Calu3 (cell line): ENCODE data around the gene PNKD. TPM values are rescaled to one million over a fixed set of nuclear protein-coding genes. Genes with fewer than 3 reads are reported as not detected.

ENCODE experiments used
- BruUV-seq: library from RNA; stranded (reverse); fragments of 400-500 nt; replicated peaks from 2 replicates; lab custom pipeline; 2021; lab: Mats Ljungman, UMichigan
- CTCF ChIA-PET: fragments of 300-600 bp; sonication (Branson Sonifier 250); formaldehyde crosslinking; loops from one replicate; lab custom pipeline; 2022; ENCODE audit warnings: antibody characterized with exemption; lab: Charles Lee
- DNase-seq: peaks from one replicate; pipeline ENCODE4 v3.0.0; 2022
- H3K27ac Mint-ChIP-seq: one replicate; pipeline ENCODE4 v1.8.0; 2022; ENCODE audit warnings: mixed read lengths; ENCODE audit not compliant: unreplicated experiment
- H3K27me3 Mint-ChIP-seq: one replicate; pipeline ENCODE4 v1.8.0; 2022; ENCODE audit warnings: mixed read lengths; ENCODE audit not compliant: unreplicated experiment
- H3K36me3 Mint-ChIP-seq: one replicate; pipeline ENCODE4 v1.8.0; 2022; ENCODE audit warnings: mild to moderate bottlenecking, moderate library complexity, mixed read lengths; ENCODE audit not compliant: insufficient read depth, unreplicated experiment
- H3K4me1 Mint-ChIP-seq: one replicate; pipeline ENCODE4 v1.8.0; 2022; ENCODE audit warnings: mild to moderate bottlenecking, low read depth, mixed read lengths; ENCODE audit not compliant: unreplicated experiment
- H3K4me3 Mint-ChIP-seq: one replicate; pipeline ENCODE4 v1.8.0; 2022; ENCODE audit warnings: mild to moderate bottlenecking, low read depth, moderate library complexity, mixed read lengths; ENCODE audit not compliant: unreplicated experiment
- H3K9me3 Mint-ChIP-seq: one replicate; pipeline ENCODE4 v1.8.0; 2022; ENCODE audit warnings: low read depth, mixed read lengths; ENCODE audit not compliant: unreplicated experiment
- CTCF ChIP-seq: fragments of 200-600 bp; IDR thresholded peaks from one replicate; pipeline ENCODE4 v1.8.0; 2022; ENCODE audit warnings: antibody characterized with exemption; ENCODE audit not compliant: unreplicated experiment
- intact Hi-C: fragments of 100-400 bp; cut with micrococcal nuclease; formaldehyde crosslinking; loops from one replicate; pipeline ENCODE4 v1.10.0; 2022; ENCODE audit not compliant: unreplicated experiment
- total RNA-seq: library from RNA; stranded (reverse); gene quantifications from 2 replicates; pipeline ENCODE4 v1.2.3, GENCODE V29; 2022

Gene PNKD
- total RNA-seq, 1 experiment from 2014 or later, result 46.8 TPM

GRCh38 chr2:218340656-218341055, 70.3 kb downstream of the PNKD start:
- H3K4me3 Mint-ChIP-seq, result no peak overlapping the region
- no TSS peak for BruUV-seq
- no peak for TF ChIP-seq CTCF
- H3K27me3 Mint-ChIP-seq, result no peaks in the 10 kb centered on the region
- H3K9me3 Mint-ChIP-seq, result no peaks in the 10 kb centered on the region
- no peaks in the 10 kb centered on the region for H3K4me1 Mint-ChIP-seq
- CTCF ChIA-PET, result no interaction called here
- no peak overlapping the region for H3K27ac Mint-ChIP-seq
- DNase-seq, result no peak
- H3K36me3 Mint-ChIP-seq, result no peaks in the 10 kb centered on the region
- intact Hi-C loops, result no loop called here

DNA sequence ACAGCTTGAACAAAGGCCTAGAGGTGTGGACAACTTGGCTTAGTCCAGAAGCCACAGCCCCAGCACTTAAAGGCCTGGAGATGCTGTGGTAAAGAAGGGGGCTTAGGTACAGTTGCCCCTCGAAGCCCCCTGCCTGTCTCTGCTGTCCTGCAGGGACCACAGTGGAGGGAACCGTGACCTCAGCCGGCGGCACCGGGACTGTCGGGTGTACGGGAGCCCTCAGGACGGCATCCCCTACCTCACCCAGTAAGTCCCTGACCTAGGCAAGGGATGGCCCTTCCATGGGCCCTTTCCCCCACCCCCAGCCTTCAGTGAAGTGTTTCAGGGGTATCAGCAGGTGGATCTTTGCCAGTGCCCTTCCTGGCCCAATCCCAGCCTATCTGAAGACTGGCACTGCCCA, 71.1 kb downstream of the PNKD start:
- no peaks in the 10 kb centered on the region for H3K4me1 Mint-ChIP-seq
- no peak overlapping the region for H3K4me3 Mint-ChIP-seq
- CTCF ChIA-PET, result no interaction called here
- no peak for DNase-seq
- H3K9me3 Mint-ChIP-seq, result no peaks in the 10 kb centered on the region
- no peak for TF ChIP-seq CTCF
- intact Hi-C loops, result no loop called here
- H3K27ac Mint-ChIP-seq, result no peak overlapping the region
- H3K36me3 Mint-ChIP-seq, result peaks cover 4% of the 10 kb centered on the region
- BruUV-seq, result no TSS peak
- H3K27me3 Mint-ChIP-seq, result no peaks in the 10 kb centered on the region

DNA sequence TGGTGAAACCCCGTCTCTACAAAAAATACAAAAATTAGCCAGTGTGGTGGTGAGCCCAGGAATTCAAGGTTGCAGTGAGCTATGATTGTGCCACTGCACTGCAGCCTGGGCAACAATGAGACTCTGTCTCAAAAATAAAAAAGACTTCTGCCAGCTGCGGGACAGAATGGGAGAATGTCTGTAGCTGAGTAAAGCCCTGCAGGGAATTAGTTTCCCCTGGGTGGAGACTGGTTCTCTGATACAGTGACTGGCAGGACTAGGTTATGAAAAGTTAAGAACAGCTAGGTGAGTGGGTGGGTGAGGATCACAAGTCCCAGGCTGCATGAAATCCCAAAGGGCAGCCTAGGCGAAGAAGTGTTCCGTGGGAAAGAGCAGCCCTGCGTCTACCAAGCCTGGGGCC, 72.5 kb downstream of the PNKD start:
- no peak for DNase-seq
- no TSS peak for BruUV-seq
- intact Hi-C loops, result no loop called here
- no peak overlapping the region for H3K4me3 Mint-ChIP-seq
- no peaks in the 10 kb centered on the region for H3K4me1 Mint-ChIP-seq
- no peak overlapping the region for H3K27ac Mint-ChIP-seq
- TF ChIP-seq CTCF, result no peak
- H3K36me3 Mint-ChIP-seq, result peaks cover 4% of the 10 kb centered on the region
- no peaks in the 10 kb centered on the region for H3K9me3 Mint-ChIP-seq
- CTCF ChIA-PET, result no interaction called here
- no peaks in the 10 kb centered on the region for H3K27me3 Mint-ChIP-seq

DNA sequence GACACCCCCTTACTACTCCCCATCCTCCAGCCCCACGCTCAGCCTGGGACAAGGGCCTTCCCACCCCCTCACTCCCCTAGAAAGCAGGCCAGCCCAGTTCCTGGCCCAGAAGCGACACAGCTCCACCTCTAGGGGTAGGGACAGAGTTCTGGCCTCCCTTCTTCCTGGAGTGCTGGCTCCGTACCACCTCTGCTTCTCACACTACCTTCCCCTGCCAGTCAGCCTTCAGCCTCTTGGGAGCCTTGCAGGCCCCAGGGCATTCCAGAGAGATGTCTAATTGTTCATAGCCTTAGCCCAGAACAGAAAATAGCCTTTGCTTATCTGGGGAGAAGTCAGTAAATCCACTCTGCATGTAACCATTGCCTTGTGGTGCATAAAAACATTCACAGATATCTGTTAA, 73.3 kb downstream of the PNKD start:
- intact Hi-C loops, result no loop called here
- H3K27ac Mint-ChIP-seq, result no peak overlapping the region
- no peak overlapping the region for H3K4me3 Mint-ChIP-seq
- H3K36me3 Mint-ChIP-seq, result peaks cover 4% of the 10 kb centered on the region
- no TSS peak for BruUV-seq
- H3K9me3 Mint-ChIP-seq, result no peaks in the 10 kb centered on the region
- DNase-seq, result no peak
- TF ChIP-seq CTCF, result no peak
- CTCF ChIA-PET, result no interaction called here
- no peaks in the 10 kb centered on the region for H3K4me1 Mint-ChIP-seq
- no peaks in the 10 kb centered on the region for H3K27me3 Mint-ChIP-seq
